Stomach smooth muscle (tissue), 2 donors: ENCODE results near the gene ZNF326.
"Not testable (repeated sequence)": the region's sequence is repeated elsewhere in the genome, so short reads cannot be mapped to it uniquely, and the experiment has no call there.

Experiments
- H3K27ac ChIP-seq: one replicate; pipeline ENCODE4 v1.7.0; 2013; ENCODE audit warnings: mild to moderate bottlenecking, low read length, inconsistent platforms
- H3K27me3 ChIP-seq, 2 donors: one replicate each; pipeline ENCODE4 v1.7.0; 2013; ENCODE audit warnings: low read length in 2 of 2; ENCODE audit not compliant: insufficient read depth in 2 of 2, control insufficient read depth in 1 of 2
- H3K36me3 ChIP-seq, 2 donors: one replicate each; pipeline ENCODE4 v1.7.0; 2013; ENCODE audit warnings: low read length in 2 of 2; ENCODE audit not compliant: control insufficient read depth in 2 of 2, insufficient read depth in 2 of 2
- H3K4me1 ChIP-seq: one replicate; pipeline ENCODE4 v1.7.0; 2013; ENCODE audit warnings: low read length; ENCODE audit not compliant: control insufficient read depth, insufficient read depth
- H3K4me3 ChIP-seq, 2 donors: one replicate each; pipeline ENCODE4 v1.7.0; 2013; ENCODE audit warnings: low read length in 2 of 2
- H3K9ac ChIP-seq, 2 donors: one replicate each; pipeline ENCODE4 v1.7.0; 2013; ENCODE audit warnings: low read length in 2 of 2, mild to moderate bottlenecking in 1 of 2
- H3K9me3 ChIP-seq, 2 donors: one replicate each; pipeline ENCODE4 v1.7.0; 2013; ENCODE audit warnings: low read length in 2 of 2; ENCODE audit not compliant: control insufficient read depth in 2 of 2
- donor health status: healthy.
- donor health status: Pancreatic carcinoma.

The ZNF326 gene

GRCh38 chr1:89971600-89971999 lies 23.3 kb upstream of the ZNF326 start:
- H3K9me3 ChIP-seq, result no peaks in the 10 kb centered on the region
- no peak overlapping the region for H3K9ac ChIP-seq
- no peaks in the 10 kb centered on the region for H3K27me3 ChIP-seq
- H3K36me3 ChIP-seq, result no peaks in the 10 kb centered on the region
- H3K4me3 ChIP-seq, result peak overlapping the region in 1 of 2 donors; percentile 9
- H3K27ac ChIP-seq, result no peak overlapping the region
- H3K4me1 ChIP-seq, result peaks cover 12% of the 10 kb centered on the region

DNA sequence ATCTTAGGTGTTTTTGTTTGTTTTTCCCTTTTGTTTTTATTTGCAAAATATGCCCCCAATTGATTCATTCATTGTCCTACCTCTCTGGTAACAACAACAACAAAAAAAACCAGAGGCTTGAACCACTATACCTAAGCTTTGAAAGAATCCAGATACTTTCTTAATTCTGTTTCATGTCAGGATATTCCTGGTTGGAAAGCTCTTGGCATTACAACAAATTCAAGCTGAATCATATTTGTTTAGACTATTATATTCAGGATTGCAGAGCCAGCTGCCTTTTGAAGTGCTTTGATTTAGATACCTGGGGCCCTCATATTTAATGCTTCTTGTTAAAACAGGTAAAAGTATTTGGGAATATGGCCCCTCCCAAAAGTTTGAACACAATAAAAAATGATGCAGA lies 22.9 kb upstream of the ZNF326 start:
- H3K27ac ChIP-seq, result no peak overlapping the region
- no peaks in the 10 kb centered on the region for H3K36me3 ChIP-seq
- no peaks in the 10 kb centered on the region for H3K27me3 ChIP-seq
- no peaks in the 10 kb centered on the region for H3K9me3 ChIP-seq
- no peak overlapping the region for H3K9ac ChIP-seq
- peak overlapping the region in 1 of 2 donors; percentile 9 for H3K4me3 ChIP-seq
- H3K4me1 ChIP-seq, result peaks cover 12% of the 10 kb centered on the region

- H3K4me1 ChIP-seq, result peaks cover 12% of the 10 kb centered on the region
- no peak overlapping the region for H3K27ac ChIP-seq
- H3K9me3 ChIP-seq, result no peaks in the 10 kb centered on the region
- no peak overlapping the region for H3K9ac ChIP-seq
- H3K27me3 ChIP-seq, result no peaks in the 10 kb centered on the region
- H3K4me3 ChIP-seq, result no peak overlapping the region
- no peaks in the 10 kb centered on the region for H3K36me3 ChIP-seq
Observed at GRCh38 chr1:89973471-89974127, 21.3 kb upstream of the ZNF326 start.

- Histone ChIP-seq H3K27me3 (no peaks in the 10 kb centered on the region), H3K9ac (no peak overlapping the region), H3K4me1 (peaks cover 12% of the 10 kb centered on the region), H3K36me3 (no peaks in the 10 kb centered on the region), H3K4me3 (no peak overlapping the region), H3K9me3 (no peaks in the 10 kb centered on the region), H3K27ac (no peak overlapping the region)
Observed at GRCh38 chr1:89974256-89974655, 20.7 kb upstream of the ZNF326 start.

DNA sequence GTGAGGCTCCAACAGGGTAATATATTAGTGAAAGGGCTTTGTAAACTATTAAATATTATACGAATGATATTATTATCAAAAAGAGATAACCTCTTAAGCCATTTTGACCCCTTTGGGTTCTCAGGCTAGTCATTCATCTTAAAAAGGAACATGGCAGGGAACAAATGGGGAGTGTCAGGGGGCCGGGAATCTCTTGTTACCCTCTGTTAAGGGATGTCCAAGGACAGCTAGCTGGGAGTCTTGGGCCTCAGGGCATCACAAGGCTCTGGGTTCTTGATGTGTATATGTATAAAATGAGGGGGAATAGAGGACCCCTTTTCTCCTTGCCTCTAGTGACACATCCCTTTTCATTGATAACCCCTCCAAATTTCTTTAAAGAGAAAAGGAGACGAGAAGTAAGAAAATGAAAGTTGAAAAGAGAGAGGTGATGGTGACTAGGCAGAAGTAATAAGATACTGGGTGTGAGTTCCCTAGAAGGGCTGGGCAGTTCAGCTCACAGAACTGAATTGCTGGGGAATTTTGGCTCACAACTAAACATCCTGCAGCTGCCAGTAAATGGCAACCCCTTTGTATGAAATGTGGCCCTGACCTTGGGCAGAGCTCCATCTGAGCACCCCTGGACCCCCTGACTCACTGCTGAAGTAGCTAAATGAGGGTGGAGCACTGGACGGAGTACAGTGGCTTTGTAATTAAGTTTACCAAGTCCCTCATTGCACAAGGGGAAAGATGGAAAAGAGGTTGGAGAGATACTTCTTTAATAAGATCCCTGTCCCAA lies 20.0 kb upstream of the ZNF326 start:
- no peak overlapping the region for H3K27ac ChIP-seq

DNA sequence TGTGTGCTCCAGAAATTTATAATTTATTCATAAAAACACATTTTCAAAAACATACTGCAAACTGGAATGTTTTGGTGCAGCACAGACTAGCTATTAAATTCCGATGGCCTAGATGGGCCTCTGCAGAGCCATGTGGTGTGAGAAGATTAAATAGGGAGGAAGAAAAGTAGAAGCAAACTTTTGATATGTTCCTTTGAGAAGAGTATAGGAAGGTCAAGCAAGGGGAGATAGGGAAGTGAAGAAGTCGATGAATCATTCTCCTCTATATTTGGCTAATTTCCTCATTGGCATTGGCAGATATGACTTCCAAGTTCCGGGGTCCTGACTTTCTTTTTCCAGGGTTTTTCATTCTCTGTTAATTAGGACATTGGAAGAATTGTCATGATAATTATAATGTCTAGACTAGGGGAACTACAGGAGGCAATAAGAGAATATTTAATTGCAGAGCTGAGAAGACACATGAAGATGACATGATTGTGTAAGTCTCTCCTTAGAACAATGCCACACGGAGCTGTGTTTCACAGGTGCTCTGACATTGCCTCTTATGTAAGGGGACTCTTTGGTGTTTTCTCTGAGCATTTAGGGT lies 19.3 kb upstream of the ZNF326 start:
- H3K27ac ChIP-seq, result no peak overlapping the region

More for the DNA sequence above, 20.0 kb upstream of the ZNF326 start:
- Histone ChIP-seq H3K27me3 (no peaks in the 10 kb centered on the region), H3K36me3 (no peaks in the 10 kb centered on the region), H3K9ac (no peak overlapping the region), H3K4me3 (no peak overlapping the region), H3K4me1 (peaks cover 12% of the 10 kb centered on the region), H3K9me3 (no peaks in the 10 kb centered on the region)

GRCh38 chr1:89978755-89979154 lies 16.2 kb upstream of the ZNF326 start:
- Histone ChIP-seq H3K9me3 (no peaks in the 10 kb centered on the region), H3K4me3 (no peak overlapping the region), H3K36me3 (no peaks in the 10 kb centered on the region), H3K4me1 (peaks cover 6% of the 10 kb centered on the region), H3K9ac (no peak overlapping the region), H3K27me3 (no peaks in the 10 kb centered on the region), H3K27ac (no peak overlapping the region)

More for the DNA sequence above, 19.3 kb upstream of the ZNF326 start:
- H3K4me1 ChIP-seq, result peaks cover 12% of the 10 kb centered on the region
- no peaks in the 10 kb centered on the region for H3K27me3 ChIP-seq
- no peaks in the 10 kb centered on the region for H3K9me3 ChIP-seq
- H3K9ac ChIP-seq, result no peak overlapping the region
- H3K36me3 ChIP-seq, result no peaks in the 10 kb centered on the region
- H3K4me3 ChIP-seq, result no peak overlapping the region

DNA sequence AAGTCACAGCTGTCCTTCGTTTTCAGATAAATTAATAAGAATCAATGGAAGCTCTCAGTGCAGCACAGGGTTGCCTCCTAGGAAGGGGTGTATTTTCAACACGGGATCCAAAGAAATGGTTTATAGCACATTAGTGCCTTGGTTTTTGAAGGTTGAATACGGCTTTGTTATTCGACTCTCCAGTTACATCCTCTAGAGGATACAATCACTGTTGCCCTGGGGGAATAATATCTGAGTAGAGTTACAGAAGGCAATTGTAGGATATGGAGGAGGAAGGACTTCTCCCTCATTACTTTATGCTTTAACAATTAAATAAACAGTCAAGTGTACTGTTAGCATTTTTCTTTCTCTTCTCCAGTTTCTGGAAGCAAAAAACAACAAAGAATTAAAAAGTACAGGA lies 14.3 kb upstream of the ZNF326 start:
- Histone ChIP-seq H3K4me3 (no peak overlapping the region), H3K27ac (no peak overlapping the region), H3K9me3 (no peaks in the 10 kb centered on the region), H3K4me1 (no peaks in the 10 kb centered on the region), H3K9ac (no peak overlapping the region), H3K27me3 (no peaks in the 10 kb centered on the region), H3K36me3 (no peaks in the 10 kb centered on the region)

- H3K9me3 ChIP-seq, H3K4me3 ChIP-seq, H3K36me3 ChIP-seq, H3K27ac ChIP-seq, H3K9ac ChIP-seq, H3K27me3 ChIP-seq, H3K4me1 ChIP-seq: not testable (repeated sequence)
Observed at GRCh38 chr1:89982846-89983245, 12.1 kb upstream of the ZNF326 start.

DNA sequence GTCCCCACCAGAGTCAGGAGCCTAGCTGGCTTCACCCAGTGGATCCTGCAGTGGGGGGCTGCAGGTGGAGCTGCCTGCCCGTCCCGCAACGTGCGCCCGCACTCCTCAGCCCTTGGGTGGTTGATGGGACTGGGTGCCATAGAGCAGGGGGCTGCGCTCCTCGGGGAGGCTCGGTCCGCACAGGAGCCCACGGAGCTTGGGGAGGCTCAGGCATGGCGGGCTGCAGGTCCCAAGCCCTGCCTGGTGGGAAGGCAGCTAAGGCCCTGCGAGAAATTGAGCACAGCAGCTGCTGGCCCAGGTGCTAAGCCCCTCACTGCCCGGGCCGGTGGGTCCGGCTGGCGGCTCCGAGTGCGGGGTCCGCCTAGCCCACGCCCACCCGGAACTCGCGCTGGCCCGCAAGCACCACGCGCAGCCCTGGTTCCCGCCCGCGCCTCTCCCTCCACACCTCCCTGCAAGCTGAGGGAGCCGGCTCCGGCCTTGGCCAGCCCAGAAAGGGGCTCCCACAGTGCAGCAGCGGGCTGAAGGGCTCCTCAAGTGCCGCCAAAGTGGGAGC lies 10.3 kb upstream of the ZNF326 start:
- H3K36me3 ChIP-seq, H3K27ac ChIP-seq, H3K9ac ChIP-seq, H3K4me1 ChIP-seq, H3K4me3 ChIP-seq, H3K9me3 ChIP-seq, H3K27me3 ChIP-seq: not testable (repeated sequence)
